ENCODE measurements around the gene TMEM244.
"Not testable (repeated sequence)": the region's sequence is repeated elsewhere in the genome, so short reads cannot be mapped to it uniquely, and the experiment has no call there.

TMEM244 gene

GRCh38 chr6:129860908-129861665 is at the start of gene TMEM244:
Gene TMEM244 (minus strand): TSS chr6:129861315. CDS start chr6:129861188, 127 bp downstream.
- DNase-seq (ENCODE audit: low read depth), result peak; percentile 83

- DNase-seq (ENCODE audit: low read depth), result no peak
Measured at GRCh38 chr6:129908858-129909257, 47.7 kb upstream of the TMEM244 start.

- no peak for DNase-seq (ENCODE audit: low read depth)
Measured at GRCh38 chr6:129908356-129908755, 47.2 kb upstream of the TMEM244 start.

- DNase-seq (ENCODE audit: low read depth), result no peak
Measured at GRCh38 chr6:129906515-129907077, 45.5 kb upstream of the TMEM244 start.

GRCh38 chr6:129903082-129903481 is 42.0 kb upstream of the TMEM244 start:
- no peak for DNase-seq (ENCODE audit: low read depth)

GRCh38 chr6:129902681-129903080 is 41.6 kb upstream of the TMEM244 start:
- DNase-seq (ENCODE audit: low read depth), result no peak

- peak; percentile 23 for DNase-seq (ENCODE audit: low read depth)
Measured at GRCh38 chr6:129901910-129902309, 40.8 kb upstream of the TMEM244 start.

GRCh38 chr6:129895692-129896091 is 34.6 kb upstream of the TMEM244 start:
- peak; percentile 72 for DNase-seq (ENCODE audit: low read depth)

GRCh38 chr6:129894921-129895320 is 33.8 kb upstream of the TMEM244 start:
- DNase-seq (ENCODE audit: low read depth), result no peak

GRCh38 chr6:129893640-129894039 is 32.5 kb upstream of the TMEM244 start:
- DNase-seq (ENCODE audit: low read depth), result peak; percentile 60

- peak; percentile 67 for DNase-seq (ENCODE audit: low read depth)
Measured at GRCh38 chr6:129890701-129891100, 29.6 kb upstream of the TMEM244 start.

- DNase-seq (ENCODE audit: low read depth), result peak; percentile 85
Measured at GRCh38 chr6:129890164-129890563, 29.0 kb upstream of the TMEM244 start.

- DNase-seq (ENCODE audit: low read depth), result peak; percentile 97
Measured at GRCh38 chr6:129889580-129889979, 28.5 kb upstream of the TMEM244 start.

- DNase-seq (ENCODE audit: low read depth), result no peak
Measured at GRCh38 chr6:129886401-129887155, 25.5 kb upstream of the TMEM244 start.

- DNase-seq (ENCODE audit: low read depth), result no peak
Measured at GRCh38 chr6:129884211-129884610, 23.1 kb upstream of the TMEM244 start.

- DNase-seq (ENCODE audit: low read depth), result no peak
Measured at GRCh38 chr6:129882510-129883023, 21.5 kb upstream of the TMEM244 start.

- not testable (repeated sequence) for DNase-seq (ENCODE audit: low read depth)
Measured at GRCh38 chr6:129877894-129878293, 16.8 kb upstream of the TMEM244 start.

GRCh38 chr6:129875610-129876520 is 14.8 kb upstream of the TMEM244 start:
- DNase-seq (ENCODE audit: low read depth), result no peak

- DNase-seq (ENCODE audit: low read depth), result no peak
Measured at GRCh38 chr6:129874837-129875236, 13.7 kb upstream of the TMEM244 start.

- no peak for DNase-seq (ENCODE audit: low read depth)
Measured at GRCh38 chr6:129872586-129872985, 11.5 kb upstream of the TMEM244 start.

GRCh38 chr6:129871221-129871620 is 10.1 kb upstream of the TMEM244 start:
- no peak for DNase-seq (ENCODE audit: low read depth)

- no peak for DNase-seq (ENCODE audit: low read depth)
Measured at GRCh38 chr6:129867403-129867802, 6.3 kb upstream of the TMEM244 start.

All from ELR (cell line).